WTC11 (cell line): Measurements from ENCODE around the gene SORT1. TPM values are rescaled to one million over a fixed set of nuclear protein-coding genes. Genes with fewer than 3 reads are reported as not detected.

Experiments used
- ATAC-seq: fragments of 200-7000 bp; cut with Tn5 transposase; 2 replicates; pipeline ENCODE4 v1.10.0; 2021; ENCODE audit warnings: mild to moderate bottlenecking, moderate library complexity
- CTCF ChIA-PET: fragments of 300-600 bp; sonication (Branson Sonifier 250); formaldehyde crosslinking; loops from one replicate; lab custom pipeline; 2021; ENCODE audit warnings: antibody characterized with exemption; lab: Charles Lee
- POLR2A ChIA-PET: fragments of 350-600 bp; sonication (Branson Sonifier 250); formaldehyde crosslinking; loops from one replicate; lab custom pipeline; 2021; ENCODE audit warnings: antibody characterized with exemption; lab: Charles Lee
- DNase-seq: peaks from one replicate; pipeline ENCODE4 v3.0.0; 2021; ENCODE audit warnings: low spot score
- H3K27ac Mint-ChIP-seq: 2 replicates; pipeline ENCODE4 v1.8.0; 2021; ENCODE audit warnings: mixed read lengths
- H3K27me3 Mint-ChIP-seq: 2 replicates; pipeline ENCODE4 v1.8.0; 2021; ENCODE audit warnings: low read depth, mild to moderate bottlenecking, moderate library complexity, mixed read lengths
- H3K36me3 Mint-ChIP-seq: 2 replicates; pipeline ENCODE4 v1.8.0; 2021; ENCODE audit warnings: mixed read lengths
- H3K4me1 Mint-ChIP-seq: 2 replicates; pipeline ENCODE4 v1.8.0; 2022; ENCODE audit warnings: mixed read lengths
- H3K4me3 Mint-ChIP-seq: 2 replicates; pipeline ENCODE4 v1.8.0; 2021; ENCODE audit warnings: mild to moderate bottlenecking, moderate library complexity, mixed read lengths
- H3K9me3 Mint-ChIP-seq: 2 replicates; pipeline ENCODE4 v1.8.0; 2021; ENCODE audit warnings: mixed read lengths
- ELF4 ChIP-seq: sonication (generic); formaldehyde crosslinking; IDR thresholded peaks from 2 replicates; pipeline ENCODE4 v1.8.1; 2022; ENCODE audit warnings: low read depth, mild to moderate bottlenecking, moderate library complexity, missing genetic modification reagents
- ESRRA ChIP-seq: sonication (generic); formaldehyde crosslinking; IDR thresholded peaks from 2 replicates; pipeline ENCODE4 v1.8.1; 2022; ENCODE audit warnings: mild to moderate bottlenecking, missing genetic modification reagents, borderline replicate concordance
- MLX ChIP-seq: sonication (generic); formaldehyde crosslinking; IDR thresholded peaks from 2 replicates; pipeline ENCODE4 v1.8.1; 2023; ENCODE audit warnings: mild to moderate bottlenecking, missing genetic modification reagents, moderate library complexity
- NFE2L1 ChIP-seq: sonication (generic); formaldehyde crosslinking; IDR thresholded peaks from 2 replicates; pipeline ENCODE4 v1.8.1; 2023; ENCODE audit warnings: missing genetic modification reagents
- NR3C1 ChIP-seq: sonication (generic); formaldehyde crosslinking; conservative IDR thresholded peaks from 2 replicates; pipeline ENCODE4 v1.8.1; 2023; ENCODE audit warnings: low read depth, mild to moderate bottlenecking, missing genetic modification reagents
- OVOL2 ChIP-seq: fragments of 250-450 bp; sonication (Bioruptor Pico); IDR thresholded peaks from 2 replicates; pipeline ENCODE4 v1.9.0; 2021; ENCODE audit warnings: mild to moderate bottlenecking, borderline replicate concordance
- RELA ChIP-seq: sonication (generic); formaldehyde crosslinking; IDR thresholded peaks from 2 replicates; pipeline ENCODE4 v1.8.1; 2022; ENCODE audit warnings: missing genetic modification reagents, mild to moderate bottlenecking, borderline replicate concordance
- ZNF219 ChIP-seq: sonication (generic); formaldehyde crosslinking; IDR thresholded peaks from 2 replicates; pipeline ENCODE4 v1.8.0; 2023; ENCODE audit warnings: missing genetic modification reagents, mild to moderate bottlenecking, borderline replicate concordance
- ZNF317 ChIP-seq: sonication (generic); formaldehyde crosslinking; IDR thresholded peaks from 2 replicates; pipeline ENCODE4 v1.8.1; 2023; ENCODE audit warnings: low read depth, mild to moderate bottlenecking, moderate library complexity, missing genetic modification reagents, borderline replicate concordance
- ZNF425 ChIP-seq: fragments of 250-450 bp; sonication (Bioruptor Pico); conservative IDR thresholded peaks from 2 replicates; pipeline ENCODE4 v1.9.0; 2021; ENCODE audit warnings: mild to moderate bottlenecking
- total RNA-seq: library from RNA; stranded (reverse); gene quantifications from 3 replicates; pipeline ENCODE4 v1.2.3, GENCODE V29; 2021
- TF ChIP-seq, protein P1 (sequence below): sonication (generic); formaldehyde crosslinking; IDR thresholded peaks from 2 replicates; pipeline ENCODE4 v1.8.1; 2023; ENCODE audit warnings: mild to moderate bottlenecking, missing genetic modification reagents
- TF ChIP-seq, protein P2 (sequence below): sonication (generic); formaldehyde crosslinking; IDR thresholded peaks from 2 replicates; pipeline ENCODE4 v1.8.1; 2022; ENCODE audit warnings: low read depth, missing genetic modification reagents, borderline replicate concordance
- TF ChIP-seq, protein P3 (sequence below): fragments of 250-450 bp; sonication (Bioruptor Pico); IDR thresholded peaks from 2 replicates; pipeline ENCODE4 v1.8.0; 2021; ENCODE audit warnings: mild to moderate bottlenecking
- TF ChIP-seq, protein P4 (sequence below): sonication (generic); formaldehyde crosslinking; IDR thresholded peaks from 2 replicates; pipeline ENCODE4 v1.8.0; 2022; ENCODE audit warnings: missing genetic modification reagents
- TF ChIP-seq, protein P5 (sequence below): fragments of 250-450 bp; sonication (Bioruptor Pico); IDR thresholded peaks from 2 replicates; pipeline ENCODE4 v1.9.0; 2021; ENCODE audit warnings: mild to moderate bottlenecking
- TF ChIP-seq, protein P6 (sequence below): sonication (generic); formaldehyde crosslinking; IDR thresholded peaks from 2 replicates; pipeline ENCODE4 v1.8.0; 2022; ENCODE audit warnings: mild to moderate bottlenecking, missing genetic modification reagents

SORT1 gene
- total RNA-seq, 1 experiment from 2014 or later = 55.9 TPM

DNA sequence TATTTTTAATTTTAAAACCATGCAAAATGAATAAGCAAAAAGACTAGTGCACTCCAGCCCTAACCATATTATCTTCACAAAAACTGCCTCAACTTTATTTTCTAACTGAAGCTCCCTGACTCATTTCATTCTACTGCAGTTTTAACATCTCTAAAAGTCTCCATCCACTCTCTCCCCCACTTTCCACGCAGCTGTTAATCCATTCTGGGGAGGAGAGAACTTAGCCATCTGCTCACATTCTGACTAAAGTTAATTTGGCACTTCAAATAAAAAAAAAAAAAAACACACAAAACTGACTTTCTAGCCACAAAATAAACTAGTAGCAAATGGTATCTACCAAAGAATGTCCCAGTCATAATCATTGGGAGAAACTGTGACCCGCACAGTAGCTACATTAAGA is 85.5 kb downstream of the SORT1 start:
- CTCF ChIA-PET = interaction anchor here (0.6 kb wide), 1 partner anchor 87 kb away, joined by 3 read pairs; no protein-coding TSS in a partner anchor
- Mint-ChIP-seq H3K27ac (no peak overlapping the region), H3K9me3 (no peaks in the 10 kb centered on the region)

GRCh38 chr1:109309347-109309746 is 88.4 kb downstream of the SORT1 start:
- Mint-ChIP-seq H3K4me1 (peaks cover 17% of the 10 kb centered on the region), H3K9me3 (no peaks in the 10 kb centered on the region)
- no peak for DNase-seq

More for the DNA sequence above, 85.5 kb downstream of the SORT1 start:
- H3K27me3 Mint-ChIP-seq = no peaks in the 10 kb centered on the region
- TF ChIP-seq ZNF425 (CRISPR knock-in tag) = no peak
- ATAC-seq (no peak), DNase-seq (no peak)
- POLR2A ChIA-PET = no interaction called here
- no peak overlapping the region for H3K4me3 Mint-ChIP-seq
- peaks cover 4% of the 10 kb centered on the region; the same call in 1 of the 2 replicates for H3K4me1 Mint-ChIP-seq
- peaks cover 31% of the 10 kb centered on the region for H3K36me3 Mint-ChIP-seq

GRCh38 chr1:109307274-109308021 is 90.3 kb downstream of the SORT1 start:
- no peaks in the 10 kb centered on the region for H3K9me3 Mint-ChIP-seq
- no peaks in the 10 kb centered on the region for H3K27me3 Mint-ChIP-seq
- ChIA-PET CTCF (interaction anchor here (0.7 to 4.6 kb wide), 12 partner anchors 11 to 235 kb away, joined by 3 to 22 read pairs (median 3); partner anchors contain the start of genes PSRC1 and SORT1), POLR2A (interaction anchor here (3.0 kb wide), 1 partner anchor 25 kb away, joined by 9 read pairs; the partner anchor contains the start of gene PSRC1)
- H3K4me3 Mint-ChIP-seq = no peak overlapping the region
- peak overlapping the region; percentile 66; the same call in 1 of the 2 replicates for H3K27ac Mint-ChIP-seq
- no peaks in the 10 kb centered on the region for H3K36me3 Mint-ChIP-seq
- DNase-seq (no peak), ATAC-seq (no peak)
- peaks cover 17% of the 10 kb centered on the region for H3K4me1 Mint-ChIP-seq
- TF ChIP-seq, protein P1, sequence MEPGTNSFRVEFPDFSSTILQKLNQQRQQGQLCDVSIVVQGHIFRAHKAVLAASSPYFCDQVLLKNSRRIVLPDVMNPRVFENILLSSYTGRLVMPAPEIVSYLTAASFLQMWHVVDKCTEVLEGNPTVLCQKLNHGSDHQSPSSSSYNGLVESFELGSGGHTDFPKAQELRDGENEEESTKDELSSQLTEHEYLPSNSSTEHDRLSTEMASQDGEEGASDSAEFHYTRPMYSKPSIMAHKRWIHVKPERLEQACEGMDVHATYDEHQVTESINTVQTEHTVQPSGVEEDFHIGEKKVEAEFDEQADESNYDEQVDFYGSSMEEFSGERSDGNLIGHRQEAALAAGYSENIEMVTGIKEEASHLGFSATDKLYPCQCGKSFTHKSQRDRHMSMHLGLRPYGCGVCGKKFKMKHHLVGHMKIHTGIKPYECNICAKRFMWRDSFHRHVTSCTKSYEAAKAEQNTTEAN (CRISPR knock-in tag) = no peak
- TF ChIP-seq ESRRA (CRISPR knock-in tag) = no peak
- TF ChIP-seq NFE2L1 (CRISPR knock-in tag) = no peak
- TF ChIP-seq ELF4 (CRISPR knock-in tag) = no peak
- TF ChIP-seq RELA (CRISPR knock-in tag) = no peak
- TF ChIP-seq, protein P2, sequence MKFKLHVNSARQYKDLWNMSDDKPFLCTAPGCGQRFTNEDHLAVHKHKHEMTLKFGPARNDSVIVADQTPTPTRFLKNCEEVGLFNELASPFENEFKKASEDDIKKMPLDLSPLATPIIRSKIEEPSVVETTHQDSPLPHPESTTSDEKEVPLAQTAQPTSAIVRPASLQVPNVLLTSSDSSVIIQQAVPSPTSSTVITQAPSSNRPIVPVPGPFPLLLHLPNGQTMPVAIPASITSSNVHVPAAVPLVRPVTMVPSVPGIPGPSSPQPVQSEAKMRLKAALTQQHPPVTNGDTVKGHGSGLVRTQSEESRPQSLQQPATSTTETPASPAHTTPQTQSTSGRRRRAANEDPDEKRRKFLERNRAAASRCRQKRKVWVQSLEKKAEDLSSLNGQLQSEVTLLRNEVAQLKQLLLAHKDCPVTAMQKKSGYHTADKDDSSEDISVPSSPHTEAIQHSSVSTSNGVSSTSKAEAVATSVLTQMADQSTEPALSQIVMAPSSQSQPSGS (CRISPR knock-in tag) = no peak
- TF ChIP-seq MLX (CRISPR knock-in tag) = no peak
- TF ChIP-seq, protein P3, sequence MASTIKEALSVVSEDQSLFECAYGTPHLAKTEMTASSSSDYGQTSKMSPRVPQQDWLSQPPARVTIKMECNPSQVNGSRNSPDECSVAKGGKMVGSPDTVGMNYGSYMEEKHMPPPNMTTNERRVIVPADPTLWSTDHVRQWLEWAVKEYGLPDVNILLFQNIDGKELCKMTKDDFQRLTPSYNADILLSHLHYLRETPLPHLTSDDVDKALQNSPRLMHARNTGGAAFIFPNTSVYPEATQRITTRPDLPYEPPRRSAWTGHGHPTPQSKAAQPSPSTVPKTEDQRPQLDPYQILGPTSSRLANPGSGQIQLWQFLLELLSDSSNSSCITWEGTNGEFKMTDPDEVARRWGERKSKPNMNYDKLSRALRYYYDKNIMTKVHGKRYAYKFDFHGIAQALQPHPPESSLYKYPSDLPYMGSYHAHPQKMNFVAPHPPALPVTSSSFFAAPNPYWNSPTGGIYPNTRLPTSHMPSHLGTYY (CRISPR knock-in tag) = no peak
- TF ChIP-seq, protein P4, sequence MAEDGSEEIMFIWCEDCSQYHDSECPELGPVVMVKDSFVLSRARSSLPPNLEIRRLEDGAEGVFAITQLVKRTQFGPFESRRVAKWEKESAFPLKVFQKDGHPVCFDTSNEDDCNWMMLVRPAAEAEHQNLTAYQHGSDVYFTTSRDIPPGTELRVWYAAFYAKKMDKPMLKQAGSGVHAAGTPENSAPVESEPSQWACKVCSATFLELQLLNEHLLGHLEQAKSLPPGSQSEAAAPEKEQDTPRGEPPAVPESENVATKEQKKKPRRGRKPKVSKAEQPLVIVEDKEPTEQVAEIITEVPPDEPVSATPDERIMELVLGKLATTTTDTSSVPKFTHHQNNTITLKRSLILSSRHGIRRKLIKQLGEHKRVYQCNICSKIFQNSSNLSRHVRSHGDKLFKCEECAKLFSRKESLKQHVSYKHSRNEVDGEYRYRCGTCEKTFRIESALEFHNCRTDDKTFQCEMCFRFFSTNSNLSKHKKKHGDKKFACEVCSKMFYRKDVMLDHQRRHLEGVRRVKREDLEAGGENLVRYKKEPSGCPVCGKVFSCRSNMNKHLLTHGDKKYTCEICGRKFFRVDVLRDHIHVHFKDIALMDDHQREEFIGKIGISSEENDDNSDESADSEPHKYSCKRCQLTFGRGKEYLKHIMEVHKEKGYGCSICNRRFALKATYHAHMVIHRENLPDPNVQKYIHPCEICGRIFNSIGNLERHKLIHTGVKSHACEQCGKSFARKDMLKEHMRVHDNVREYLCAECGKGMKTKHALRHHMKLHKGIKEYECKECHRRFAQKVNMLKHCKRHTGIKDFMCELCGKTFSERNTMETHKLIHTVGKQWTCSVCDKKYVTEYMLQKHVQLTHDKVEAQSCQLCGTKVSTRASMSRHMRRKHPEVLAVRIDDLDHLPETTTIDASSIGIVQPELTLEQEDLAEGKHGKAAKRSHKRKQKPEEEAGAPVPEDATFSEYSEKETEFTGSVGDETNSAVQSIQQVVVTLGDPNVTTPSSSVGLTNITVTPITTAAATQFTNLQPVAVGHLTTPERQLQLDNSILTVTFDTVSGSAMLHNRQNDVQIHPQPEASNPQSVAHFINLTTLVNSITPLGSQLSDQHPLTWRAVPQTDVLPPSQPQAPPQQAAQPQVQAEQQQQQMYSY = no peak
- TF ChIP-seq ZNF219 (CRISPR knock-in tag) = no peak
- TF ChIP-seq NR3C1 = no peak

More at GRCh38 chr1:109309347-109309746, 88.4 kb downstream of the SORT1 start:
- POLR2A ChIA-PET = no interaction called here
- peaks cover 11% of the 10 kb centered on the region for H3K36me3 Mint-ChIP-seq
- no peak for ATAC-seq
- H3K27me3 Mint-ChIP-seq = no peaks in the 10 kb centered on the region
- TF ChIP-seq, protein P5, sequence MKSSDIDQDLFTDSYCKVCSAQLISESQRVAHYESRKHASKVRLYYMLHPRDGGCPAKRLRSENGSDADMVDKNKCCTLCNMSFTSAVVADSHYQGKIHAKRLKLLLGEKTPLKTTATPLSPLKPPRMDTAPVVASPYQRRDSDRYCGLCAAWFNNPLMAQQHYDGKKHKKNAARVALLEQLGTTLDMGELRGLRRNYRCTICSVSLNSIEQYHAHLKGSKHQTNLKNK (CRISPR knock-in tag) = no peak
- TF ChIP-seq, protein P6, sequence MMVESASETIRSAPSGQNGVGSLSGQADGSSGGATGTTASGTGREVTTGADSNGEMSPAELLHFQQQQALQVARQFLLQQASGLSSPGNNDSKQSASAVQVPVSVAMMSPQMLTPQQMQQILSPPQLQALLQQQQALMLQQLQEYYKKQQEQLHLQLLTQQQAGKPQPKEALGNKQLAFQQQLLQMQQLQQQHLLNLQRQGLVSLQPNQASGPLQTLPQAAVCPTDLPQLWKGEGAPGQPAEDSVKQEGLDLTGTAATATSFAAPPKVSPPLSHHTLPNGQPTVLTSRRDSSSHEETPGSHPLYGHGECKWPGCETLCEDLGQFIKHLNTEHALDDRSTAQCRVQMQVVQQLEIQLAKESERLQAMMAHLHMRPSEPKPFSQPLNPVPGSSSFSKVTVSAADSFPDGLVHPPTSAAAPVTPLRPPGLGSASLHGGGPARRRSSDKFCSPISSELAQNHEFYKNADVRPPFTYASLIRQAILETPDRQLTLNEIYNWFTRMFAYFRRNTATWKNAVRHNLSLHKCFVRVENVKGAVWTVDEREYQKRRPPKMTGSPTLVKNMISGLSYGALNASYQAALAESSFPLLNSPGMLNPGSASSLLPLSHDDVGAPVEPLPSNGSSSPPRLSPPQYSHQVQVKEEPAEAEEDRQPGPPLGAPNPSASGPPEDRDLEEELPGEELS (CRISPR knock-in tag) = no peak
- TF ChIP-seq OVOL2 (CRISPR knock-in tag) (no peak), ZNF317 (no peak)
- TF ChIP-seq, all 79 proteins: peak for 0
- CTCF ChIA-PET = no interaction called here
- Mint-ChIP-seq H3K4me3 (no peak overlapping the region), H3K27ac (no peak overlapping the region; the same call in 1 of the 2 replicates)
